SJSA1 (cell line): ENCODE results near the gene C11orf97. TPM values are rescaled to one million over a fixed set of nuclear protein-coding genes. Genes with fewer than 3 reads are reported as not detected.

Experiments
- DNase-seq, 2 experiments: peaks; one replicate each; pipeline ENCODE4 v3.0.0-alpha.2; 2015 to 2020; ENCODE audit warnings: low spot score in 2 of 2, low read depth in 1 of 2
- H3K27ac ChIP-seq: fragments of 250-450 bp; sonication (Bioruptor Pico); 2 replicates; pipeline ENCODE4 v1.5.1; 2020; ENCODE audit warnings: mild to moderate bottlenecking, moderate library complexity
- H3K27me3 ChIP-seq: fragments of 250-450 bp; sonication (Bioruptor Pico); replicated peaks from 2 replicates; pipeline ENCODE4 v1.5.1; 2020; ENCODE audit warnings: mild to moderate bottlenecking, moderate library complexity
- H3K36me3 ChIP-seq: fragments of 250-450 bp; sonication (Bioruptor Pico); 2 replicates; pipeline ENCODE4 v1.5.1; 2020; ENCODE audit warnings: mild to moderate bottlenecking
- H3K4me1 ChIP-seq: fragments of 250-450 bp; sonication (Bioruptor Pico); replicated peaks from 2 replicates; pipeline ENCODE4 v1.6.1; 2021; ENCODE audit warnings: mild to moderate bottlenecking
- H3K4me3 ChIP-seq: fragments of 250-450 bp; sonication (Bioruptor Pico); 2 replicates; pipeline ENCODE4 v1.5.1; 2020; ENCODE audit warnings: mild to moderate bottlenecking
- H3K9me3 ChIP-seq: fragments of 250-450 bp; sonication (Bioruptor Pico); replicated peaks from 2 replicates; pipeline ENCODE4 v1.5.1; 2020; ENCODE audit warnings: mild to moderate bottlenecking
- total RNA-seq: library from RNA; depleted of rRNA; stranded (reverse); fragments of >200 nt; shearing (Covaris generic); gene quantifications from 2 replicates; pipeline ENCODE4 v1.2.3, GENCODE V29; 2014

C11orf97 gene
- total RNA-seq, 1 experiment from 2014 or later = not detected

GRCh38 chr11:94507485-94507884, 4.8 kb upstream of the C11orf97 start:
- Histone ChIP-seq H3K27me3 (no peaks in the 10 kb centered on the region), H3K27ac (no peak overlapping the region), H3K36me3 (no peaks in the 10 kb centered on the region), H3K9me3 (no peaks in the 10 kb centered on the region), H3K4me3 (no peak overlapping the region), H3K4me1 (no peaks in the 10 kb centered on the region)
- DNase-seq = no peak

GRCh38 chr11:94513091-94513490, 830 bp downstream of the C11orf97 start:
- no peaks in the 10 kb centered on the region for H3K9me3 ChIP-seq
- no peaks in the 10 kb centered on the region for H3K36me3 ChIP-seq
- no peaks in the 10 kb centered on the region for H3K4me1 ChIP-seq
- no peaks in the 10 kb centered on the region for H3K27me3 ChIP-seq
- no peak for DNase-seq
- H3K27ac ChIP-seq = no peak overlapping the region
- no peak overlapping the region for H3K4me3 ChIP-seq

GRCh38 chr11:94515398-94515797, 3.1 kb downstream of the C11orf97 start:
- DNase-seq = no peak
- Histone ChIP-seq H3K9me3 (no peaks in the 10 kb centered on the region), H3K27ac (no peak overlapping the region), H3K4me3 (no peak overlapping the region), H3K36me3 (no peaks in the 10 kb centered on the region), H3K27me3 (no peaks in the 10 kb centered on the region), H3K4me1 (no peaks in the 10 kb centered on the region)

GRCh38 chr11:94516725-94517124, 4.5 kb downstream of the C11orf97 start:
- Histone ChIP-seq H3K27ac (no peak overlapping the region), H3K4me3 (no peak overlapping the region), H3K9me3 (no peaks in the 10 kb centered on the region), H3K36me3 (no peaks in the 10 kb centered on the region), H3K4me1 (no peaks in the 10 kb centered on the region), H3K27me3 (no peaks in the 10 kb centered on the region)
- DNase-seq = no peak

GRCh38 chr11:94518300-94518699, 6.0 kb downstream of the C11orf97 start:
- no peak overlapping the region for H3K27ac ChIP-seq

GRCh38 chr11:94519478-94520084, 7.3 kb downstream of the C11orf97 start:
- H3K27me3 ChIP-seq = no peaks in the 10 kb centered on the region
- H3K4me3 ChIP-seq = no peak overlapping the region
- no peaks in the 10 kb centered on the region for H3K36me3 ChIP-seq
- H3K9me3 ChIP-seq = no peaks in the 10 kb centered on the region
- H3K4me1 ChIP-seq = no peaks in the 10 kb centered on the region
- H3K27ac ChIP-seq = no peak overlapping the region
- peak in 1 of 2 experiments; percentile 10 for DNase-seq

More at GRCh38 chr11:94518300-94518699, 6.0 kb downstream of the C11orf97 start:
- Histone ChIP-seq H3K27me3 (no peaks in the 10 kb centered on the region), H3K4me1 (no peaks in the 10 kb centered on the region), H3K9me3 (no peaks in the 10 kb centered on the region), H3K36me3 (no peaks in the 10 kb centered on the region), H3K4me3 (no peak overlapping the region)
- DNase-seq = no peak

GRCh38 chr11:94521684-94522083, 9.4 kb downstream of the C11orf97 start:
- no peaks in the 10 kb centered on the region for H3K36me3 ChIP-seq
- H3K27me3 ChIP-seq = no peaks in the 10 kb centered on the region
- H3K27ac ChIP-seq = no peak overlapping the region
- no peak for DNase-seq
- H3K9me3 ChIP-seq = no peaks in the 10 kb centered on the region
- no peaks in the 10 kb centered on the region for H3K4me1 ChIP-seq
- H3K4me3 ChIP-seq = no peak overlapping the region

- Histone ChIP-seq H3K9me3 (no peaks in the 10 kb centered on the region), H3K36me3 (no peaks in the 10 kb centered on the region), H3K27ac (no peak overlapping the region), H3K4me1 (no peaks in the 10 kb centered on the region), H3K4me3 (no peak overlapping the region), H3K27me3 (no peaks in the 10 kb centered on the region)
- no peak for DNase-seq
Observed at GRCh38 chr11:94524341-94524740, 12.1 kb downstream of the C11orf97 start.

- Histone ChIP-seq H3K27me3 (no peaks in the 10 kb centered on the region), H3K4me3 (no peak overlapping the region), H3K27ac (no peak overlapping the region), H3K9me3 (no peaks in the 10 kb centered on the region), H3K36me3 (no peaks in the 10 kb centered on the region), H3K4me1 (no peaks in the 10 kb centered on the region)
- DNase-seq = peak; percentile 27 to 56
Observed at GRCh38 chr11:94525546-94526324, 13.5 kb downstream of the C11orf97 start.

- no peak overlapping the region for H3K27ac ChIP-seq
- DNase-seq = no peak
Observed at GRCh38 chr11:94526645-94527438, 14.6 kb downstream of the C11orf97 start.

GRCh38 chr11:94528551-94528950, 16.3 kb downstream of the C11orf97 start:
- no peaks in the 10 kb centered on the region for H3K4me1 ChIP-seq
- DNase-seq = no peak
- H3K27ac ChIP-seq = no peak overlapping the region
- H3K9me3 ChIP-seq = no peaks in the 10 kb centered on the region
- H3K36me3 ChIP-seq = no peaks in the 10 kb centered on the region
- H3K27me3 ChIP-seq = no peaks in the 10 kb centered on the region
- no peak overlapping the region for H3K4me3 ChIP-seq

More at GRCh38 chr11:94526645-94527438, 14.6 kb downstream of the C11orf97 start:
- no peaks in the 10 kb centered on the region for H3K4me1 ChIP-seq
- no peak overlapping the region for H3K4me3 ChIP-seq
- no peaks in the 10 kb centered on the region for H3K27me3 ChIP-seq
- no peaks in the 10 kb centered on the region for H3K9me3 ChIP-seq
- H3K36me3 ChIP-seq = no peaks in the 10 kb centered on the region

GRCh38 chr11:94532211-94532610, 19.9 kb downstream of the C11orf97 start:
- Histone ChIP-seq H3K27me3 (no peaks in the 10 kb centered on the region), H3K27ac (no peak overlapping the region), H3K9me3 (no peaks in the 10 kb centered on the region), H3K4me1 (no peaks in the 10 kb centered on the region), H3K4me3 (no peak overlapping the region), H3K36me3 (no peaks in the 10 kb centered on the region)
- no peak for DNase-seq

- Histone ChIP-seq H3K4me3 (no peak overlapping the region), H3K36me3 (no peaks in the 10 kb centered on the region), H3K9me3 (no peaks in the 10 kb centered on the region), H3K27me3 (no peaks in the 10 kb centered on the region), H3K27ac (no peak overlapping the region), H3K4me1 (no peaks in the 10 kb centered on the region)
- no peak for DNase-seq
Observed at GRCh38 chr11:94533206-94533605, 20.9 kb downstream of the C11orf97 start.
